Gastrocnemius medialis (tissue), 4 donors: ENCODE data around the gene PTPRT.

Source experiments
- CTCF ChIP-seq, 5 experiments: fragments of 450-650 bp in 3 of 5; fragments of 200-600 bp in 2 of 5; sonication (generic) in 2 of 5; IDR thresholded peaks in 4 of 5; conservative IDR thresholded peaks in 1 of 5; 1 replicate in 4 of 5; 2 replicates in 1 of 5; pipeline ENCODE4 v1.5.1; 2016 to 2019; ENCODE audit warnings: antibody characterized with exemption in 5 of 5, mild to moderate bottlenecking in 3 of 5, moderate library complexity in 3 of 5
- POLR2A ChIP-seq, 2 donors: fragments of 450-650 bp; IDR thresholded peaks; one replicate each; pipeline ENCODE4 v1.6.1; 2017; ENCODE audit warnings: antibody characterized with exemption in 2 of 2, mild to moderate bottlenecking in 2 of 2, moderate library complexity in 2 of 2

GRCh38 chr20:42982218-42982617 is 207.5 kb downstream of the PTPRT start:
- TF ChIP-seq CTCF (IDR thresholded peaks at IDR 0.05 in 4 of 5, conservative IDR thresholded peaks at IDR 0.05 in 1 of 5): no peak
- no peak for TF ChIP-seq POLR2A (IDR thresholded peaks at IDR 0.05)
